ENCODE data around the gene PRKAR2A.

DNA sequence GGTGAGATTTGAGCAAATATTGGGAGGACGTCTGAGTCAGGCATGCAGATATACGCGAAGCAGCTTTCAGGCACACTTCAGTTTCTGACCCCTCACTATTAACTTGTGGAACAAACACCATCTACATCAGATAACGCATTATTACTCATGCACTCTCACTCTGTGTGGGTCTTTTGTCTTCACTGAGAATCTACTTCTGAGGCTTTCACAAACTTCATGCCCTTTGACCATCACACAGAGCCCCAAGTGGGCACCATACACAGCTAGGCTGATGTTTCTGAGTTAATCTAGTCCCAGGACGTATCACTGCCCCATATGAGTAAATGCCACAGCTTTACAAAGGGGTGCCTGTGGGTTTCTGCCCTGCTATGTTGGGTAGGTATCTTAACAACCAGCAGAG, 91.0 kb downstream of the PRKAR2A start:
- TF ChIP-seq, protein P1, sequence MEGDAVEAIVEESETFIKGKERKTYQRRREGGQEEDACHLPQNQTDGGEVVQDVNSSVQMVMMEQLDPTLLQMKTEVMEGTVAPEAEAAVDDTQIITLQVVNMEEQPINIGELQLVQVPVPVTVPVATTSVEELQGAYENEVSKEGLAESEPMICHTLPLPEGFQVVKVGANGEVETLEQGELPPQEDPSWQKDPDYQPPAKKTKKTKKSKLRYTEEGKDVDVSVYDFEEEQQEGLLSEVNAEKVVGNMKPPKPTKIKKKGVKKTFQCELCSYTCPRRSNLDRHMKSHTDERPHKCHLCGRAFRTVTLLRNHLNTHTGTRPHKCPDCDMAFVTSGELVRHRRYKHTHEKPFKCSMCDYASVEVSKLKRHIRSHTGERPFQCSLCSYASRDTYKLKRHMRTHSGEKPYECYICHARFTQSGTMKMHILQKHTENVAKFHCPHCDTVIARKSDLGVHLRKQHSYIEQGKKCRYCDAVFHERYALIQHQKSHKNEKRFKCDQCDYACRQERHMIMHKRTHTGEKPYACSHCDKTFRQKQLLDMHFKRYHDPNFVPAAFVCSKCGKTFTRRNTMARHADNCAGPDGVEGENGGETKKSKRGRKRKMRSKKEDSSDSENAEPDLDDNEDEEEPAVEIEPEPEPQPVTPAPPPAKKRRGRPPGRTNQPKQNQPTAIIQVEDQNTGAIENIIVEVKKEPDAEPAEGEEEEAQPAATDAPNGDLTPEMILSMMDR (IDR thresholded peaks at IDR 0.05; ENCODE audit: low read depth, low read length), result no peak
- TF ChIP-seq POLR2A (IDR thresholded peaks at IDR 0.05; ENCODE audit: extremely low read depth, insufficient read length), result no peak
